Effector CD8-positive, alpha-beta T cell (primary cell): ENCODE data around the gene SLC39A7.

Experiments used
- DNase-seq: peaks from one replicate; lab custom pipeline; 2025; lab: John Stamatoyannopoulos, UW

SLC39A7 gene

DNA sequence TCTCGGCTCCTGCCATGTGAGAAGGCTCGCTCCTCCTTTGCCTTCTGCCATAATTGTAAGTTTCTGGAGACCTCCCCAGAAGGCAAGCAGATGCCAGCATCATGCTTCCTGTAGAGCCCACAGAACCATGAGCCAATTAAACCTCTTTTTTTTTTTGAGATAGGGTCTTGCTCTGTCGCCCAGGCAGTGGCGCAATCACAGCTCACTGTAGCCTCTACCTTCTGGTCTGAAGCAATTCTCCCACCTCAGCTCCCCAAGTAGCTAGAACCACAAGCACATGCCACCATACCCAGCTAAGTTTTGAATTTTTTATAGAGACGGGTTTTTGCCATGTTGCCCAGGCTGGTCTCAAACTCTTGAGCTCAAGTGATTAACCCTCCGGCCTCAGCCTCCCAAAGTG is 36.2 kb downstream of the SLC39A7 start:
- no peak for DNase-seq

DNA sequence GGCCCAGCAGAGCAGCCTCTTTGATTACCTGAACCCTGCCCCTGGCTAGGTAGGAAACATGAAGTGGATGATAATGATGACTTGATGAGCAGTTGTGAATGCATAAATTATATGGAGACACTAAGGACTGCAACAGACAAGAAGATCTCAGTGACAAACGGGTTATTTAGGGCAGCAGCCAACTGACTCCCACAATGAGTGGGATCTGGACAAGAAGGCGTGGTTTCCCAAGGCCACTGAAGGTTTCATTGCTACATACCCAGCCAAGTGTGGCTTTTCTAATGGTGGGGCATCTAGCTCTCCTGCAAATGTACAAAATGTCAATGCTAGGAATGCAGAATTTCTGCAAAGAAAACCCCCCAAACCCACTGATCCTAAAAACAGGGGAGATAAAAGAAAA is 37.1 kb downstream of the SLC39A7 start:
- DNase-seq, result no peak

DNA sequence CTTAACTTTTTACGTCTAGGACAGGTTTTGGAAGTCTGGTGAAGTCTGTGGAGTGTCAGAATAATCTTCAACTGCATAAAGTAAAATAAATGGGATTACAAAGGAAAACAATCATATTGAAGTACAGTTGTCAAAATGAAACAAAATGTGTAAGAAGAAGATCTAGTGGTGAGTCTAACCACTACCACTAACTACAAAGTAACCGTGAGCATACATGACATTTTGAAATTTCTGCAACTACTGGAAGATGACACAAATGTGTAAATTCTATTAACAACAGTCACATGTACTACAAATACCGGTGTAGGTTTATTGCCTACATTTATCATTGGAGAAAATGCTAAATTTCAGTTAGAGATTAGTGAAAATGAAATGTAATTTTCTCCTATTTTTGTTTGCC is 41.3 kb downstream of the SLC39A7 start:
- DNase-seq, result no peak

DNA sequence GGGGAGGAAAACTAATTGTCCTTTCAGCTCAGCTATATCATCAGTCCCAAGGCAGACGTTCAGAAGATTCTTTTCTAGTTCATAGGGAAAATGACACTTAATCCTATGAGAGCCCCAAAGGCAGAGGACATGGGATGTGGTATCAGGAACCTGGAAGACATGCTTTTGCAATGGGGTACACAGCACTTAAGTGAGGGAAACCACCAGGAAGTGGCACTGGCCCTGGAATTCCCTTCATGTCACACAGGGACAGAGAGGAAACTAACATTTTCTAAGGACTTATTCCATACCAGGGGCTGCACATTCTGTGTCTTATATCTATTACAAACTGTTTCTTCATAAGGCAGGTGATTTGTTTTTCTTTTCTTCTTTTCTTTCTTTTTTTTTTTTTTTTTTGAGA is 42.8 kb downstream of the SLC39A7 start:
- DNase-seq, result no peak

DNA sequence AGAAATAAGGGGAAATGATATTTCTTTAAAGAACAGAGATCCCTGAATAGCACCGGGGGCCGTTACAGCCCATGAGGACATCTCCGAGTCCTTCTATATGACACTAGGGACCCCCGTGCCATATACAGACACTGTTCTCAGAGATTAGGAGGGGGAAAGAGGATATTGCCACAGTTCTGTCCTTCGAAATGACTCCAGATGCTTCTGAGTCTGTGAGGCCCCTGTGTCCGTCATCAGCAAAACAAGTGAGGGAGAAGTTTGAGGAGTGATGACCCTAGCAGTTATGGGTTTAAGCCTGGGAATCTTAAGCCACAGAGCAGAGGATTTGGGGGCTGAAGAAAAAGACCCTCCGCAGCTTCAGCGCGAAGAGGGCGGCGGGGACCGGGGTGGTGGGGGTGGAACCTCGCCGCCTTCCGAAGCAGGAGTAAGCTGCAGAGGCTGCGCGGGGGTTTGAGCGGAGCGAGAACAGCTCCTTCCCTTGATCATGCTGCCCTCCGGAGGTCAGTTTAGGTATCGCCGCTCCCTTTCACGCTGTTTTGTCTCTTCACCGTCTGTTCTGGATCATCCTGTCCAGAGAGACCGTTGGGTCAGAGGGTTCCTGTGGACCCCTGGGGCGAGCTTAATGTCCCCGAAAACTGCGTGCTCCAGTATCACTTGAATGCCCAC is 47.4 kb downstream of the SLC39A7 start:
- peak; percentile 85 for DNase-seq

DNA sequence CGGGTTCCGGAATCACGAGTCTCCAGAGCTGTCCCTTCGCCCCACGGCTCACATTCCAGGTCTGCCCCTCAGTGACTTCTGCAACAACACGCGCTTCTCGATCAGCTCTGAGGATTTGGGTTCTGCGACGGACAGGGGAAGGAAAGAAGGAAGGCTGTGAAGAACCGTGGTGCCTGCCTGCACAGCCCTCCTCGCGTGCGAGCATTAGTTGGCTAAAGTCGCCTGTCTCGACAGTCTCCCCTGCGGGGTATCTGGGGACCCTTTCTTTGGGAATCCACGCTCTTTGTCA is 47.9 kb downstream of the SLC39A7 start:
- no peak for DNase-seq

DNA sequence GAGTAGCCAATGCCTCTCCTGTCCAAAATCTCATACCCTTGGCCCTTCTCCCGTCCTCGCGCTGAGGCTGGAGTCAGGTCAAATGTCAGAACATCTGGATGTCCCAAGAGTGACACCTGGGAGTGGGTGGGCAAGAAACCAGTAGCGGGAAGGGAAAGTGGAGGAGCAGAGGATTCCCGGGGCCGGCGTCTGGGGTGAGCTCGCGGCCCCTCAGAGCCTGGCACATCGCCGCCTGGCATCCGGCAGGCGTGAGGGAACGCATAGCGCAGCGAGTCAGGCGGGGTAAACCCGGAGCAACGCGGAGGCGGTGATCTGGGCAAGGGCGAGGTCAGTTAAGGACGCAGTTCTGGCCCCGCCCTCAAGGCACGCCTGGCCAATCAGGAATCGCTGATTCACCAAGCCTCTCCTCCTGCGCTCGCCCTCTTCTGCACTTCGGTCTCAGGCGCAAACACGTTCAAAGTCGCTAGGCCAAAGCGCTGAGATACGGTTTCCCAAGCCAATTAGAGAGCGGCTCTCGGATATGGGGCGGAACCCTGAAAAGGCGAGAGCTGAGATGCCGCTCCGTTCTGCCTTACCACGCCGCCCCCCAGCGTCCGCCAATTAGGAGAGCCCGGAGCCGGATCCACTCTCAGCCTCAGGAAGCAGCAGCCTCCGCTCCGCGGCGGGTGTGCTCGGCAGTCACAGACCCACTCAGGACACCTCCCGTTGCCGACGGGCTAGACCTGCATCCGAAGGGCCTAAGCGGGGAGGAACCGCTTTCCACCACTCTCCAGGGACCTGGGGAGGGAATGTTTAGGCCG is 48.5 kb downstream of the SLC39A7 start:
- DNase-seq, result peak; percentile 93

DNA sequence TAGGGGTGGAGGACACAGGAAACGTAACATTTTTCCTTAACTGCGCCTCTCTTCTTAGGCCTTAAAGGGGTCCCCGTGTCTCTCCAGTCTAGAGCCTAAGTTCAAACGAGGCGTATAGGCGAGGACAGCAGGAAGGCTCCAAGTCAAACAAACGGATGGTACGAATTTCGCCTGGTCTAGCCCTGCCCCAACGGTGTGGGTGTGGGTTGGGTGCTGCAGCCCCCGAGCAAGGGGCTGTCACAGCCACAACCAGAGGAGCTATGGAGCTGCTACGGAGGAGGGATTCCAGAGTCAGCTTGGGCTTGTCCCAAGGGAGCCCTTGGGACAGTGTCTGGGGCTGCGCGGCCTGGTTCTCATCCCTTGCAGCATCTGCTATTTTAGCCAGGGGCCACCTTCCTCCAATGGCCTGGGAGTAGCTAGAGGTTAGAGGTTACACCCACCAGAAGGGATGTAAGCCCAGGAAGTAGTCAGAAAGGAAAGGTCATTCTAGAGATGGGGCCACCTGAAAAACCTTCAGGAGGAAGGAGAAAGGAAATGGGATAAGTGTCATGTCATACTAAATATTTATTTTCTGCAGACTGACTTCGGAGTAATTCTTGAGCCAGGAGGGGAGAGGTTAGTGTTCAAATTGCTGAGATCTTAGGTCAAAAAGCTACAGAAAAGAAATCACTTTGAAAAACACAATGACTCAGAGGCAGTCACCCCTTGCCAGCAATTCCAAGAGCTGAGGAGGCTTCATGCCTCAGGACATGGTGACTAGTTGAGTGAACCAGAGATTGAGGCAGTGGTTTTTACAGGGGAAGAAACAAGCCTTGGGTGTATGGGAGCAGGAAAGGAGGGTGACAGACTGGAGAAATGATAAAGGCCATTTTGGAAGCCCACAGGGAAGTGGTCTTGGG is 49.3 kb downstream of the SLC39A7 start:
- DNase-seq, result peak; percentile 23

DNA sequence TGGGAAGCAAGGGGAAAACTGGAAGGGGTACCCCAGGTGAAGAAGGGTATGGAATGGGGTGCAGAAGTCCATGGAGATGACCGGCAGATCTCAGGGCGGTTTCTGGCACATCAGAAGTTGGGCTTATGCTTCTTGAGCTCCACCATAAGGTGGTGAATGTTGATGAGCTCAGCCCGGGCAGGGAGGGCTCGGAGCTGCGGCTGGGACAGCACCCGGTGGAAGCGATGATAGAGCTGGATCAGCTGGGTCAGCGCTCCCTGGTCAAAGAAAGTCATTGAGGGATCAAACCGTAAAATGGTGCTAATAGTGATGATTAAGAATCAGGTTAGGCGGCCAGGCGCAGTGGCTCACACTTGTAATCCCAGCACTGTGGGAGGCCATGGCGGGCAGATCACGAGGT is 50.1 kb downstream of the SLC39A7 start:
- DNase-seq, result no peak

DNA sequence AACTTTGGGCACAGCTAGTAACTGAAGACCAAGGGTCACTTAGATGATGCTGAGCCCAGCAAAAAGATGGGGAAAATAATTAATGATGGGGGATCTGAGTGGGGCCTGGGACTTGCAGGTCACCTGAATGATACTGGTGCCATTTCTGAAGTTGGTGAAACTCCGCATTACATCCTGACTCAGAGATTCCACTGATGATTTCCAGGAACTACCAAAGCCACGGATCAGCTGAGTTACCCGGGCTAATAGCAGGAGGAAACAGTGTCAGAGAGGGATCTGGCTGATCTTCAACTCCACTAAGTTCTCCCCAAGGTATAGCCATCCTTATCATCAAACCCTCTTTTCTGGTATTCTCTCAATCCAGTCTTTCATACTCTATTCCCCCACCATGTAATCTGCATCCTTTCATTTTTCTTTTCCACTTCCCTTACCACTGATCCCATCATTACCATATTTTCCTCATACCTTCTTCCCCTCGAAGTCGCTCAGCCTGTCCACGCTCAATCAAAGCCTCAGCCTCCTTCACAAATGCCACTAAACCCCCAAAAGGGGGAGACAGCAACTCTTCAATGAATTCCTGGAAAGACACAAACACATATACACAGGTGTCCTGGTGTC is 50.8 kb downstream of the SLC39A7 start:
- no peak for DNase-seq

DNA sequence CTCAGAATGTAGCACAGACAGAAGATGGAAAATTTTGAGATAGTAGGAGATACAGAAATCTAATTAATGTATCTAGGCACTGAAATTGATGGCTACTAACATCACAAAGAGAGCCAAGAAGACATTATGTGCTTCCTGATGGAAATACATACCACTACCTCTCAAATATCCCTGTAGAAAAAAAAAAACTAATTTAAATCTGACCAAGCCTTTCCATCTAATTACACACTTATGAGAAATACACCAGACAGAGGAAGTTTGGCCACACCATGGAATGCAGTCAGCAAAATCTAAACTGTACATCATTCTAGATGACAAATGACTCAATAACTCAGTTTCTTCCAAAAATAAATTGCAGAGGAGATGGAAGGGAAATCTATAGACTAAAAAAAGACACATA is 52.1 kb downstream of the SLC39A7 start:
- no peak for DNase-seq
